ENCODE results near the gene SMPX. TPM values are rescaled to one million over a fixed set of nuclear protein-coding genes. Genes with fewer than 3 reads are reported as not detected.

SMPX gene
- total RNA-seq, 1 donor from 2014 or later = 0.57 TPM

- Mint-ChIP-seq H3K27ac (ENCODE audit: unreplicated experiment) (no peak overlapping the region), H3K4me3 (ENCODE audit: unreplicated experiment) (no peak overlapping the region), H3K27me3 (ENCODE audit: low read depth) (no peaks in the 10 kb centered on the region), H3K9me3 (ENCODE audit: low read depth) (peaks cover 14% of the 10 kb centered on the region), H3K4me1 (ENCODE audit: low read depth) (peaks cover 14% of the 10 kb centered on the region), H3K36me3 (ENCODE audit: low read depth) (no peaks in the 10 kb centered on the region)
- no peak for DNase-seq (ENCODE audit: low spot score)
- TF ChIP-seq, protein P1, sequence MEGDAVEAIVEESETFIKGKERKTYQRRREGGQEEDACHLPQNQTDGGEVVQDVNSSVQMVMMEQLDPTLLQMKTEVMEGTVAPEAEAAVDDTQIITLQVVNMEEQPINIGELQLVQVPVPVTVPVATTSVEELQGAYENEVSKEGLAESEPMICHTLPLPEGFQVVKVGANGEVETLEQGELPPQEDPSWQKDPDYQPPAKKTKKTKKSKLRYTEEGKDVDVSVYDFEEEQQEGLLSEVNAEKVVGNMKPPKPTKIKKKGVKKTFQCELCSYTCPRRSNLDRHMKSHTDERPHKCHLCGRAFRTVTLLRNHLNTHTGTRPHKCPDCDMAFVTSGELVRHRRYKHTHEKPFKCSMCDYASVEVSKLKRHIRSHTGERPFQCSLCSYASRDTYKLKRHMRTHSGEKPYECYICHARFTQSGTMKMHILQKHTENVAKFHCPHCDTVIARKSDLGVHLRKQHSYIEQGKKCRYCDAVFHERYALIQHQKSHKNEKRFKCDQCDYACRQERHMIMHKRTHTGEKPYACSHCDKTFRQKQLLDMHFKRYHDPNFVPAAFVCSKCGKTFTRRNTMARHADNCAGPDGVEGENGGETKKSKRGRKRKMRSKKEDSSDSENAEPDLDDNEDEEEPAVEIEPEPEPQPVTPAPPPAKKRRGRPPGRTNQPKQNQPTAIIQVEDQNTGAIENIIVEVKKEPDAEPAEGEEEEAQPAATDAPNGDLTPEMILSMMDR (IDR thresholded peaks at IDR 0.05) = peak; percentile 32
Observed at GRCh38 chrX:21708116-21708515, 49.8 kb downstream of the SMPX start.

- no peaks in the 10 kb centered on the region for H3K36me3 Mint-ChIP-seq (ENCODE audit: low read depth)
- TF ChIP-seq, protein P1 (IDR thresholded peaks at IDR 0.05) = no peak
- no peak overlapping the region for H3K27ac Mint-ChIP-seq (ENCODE audit: unreplicated experiment)
- H3K4me3 Mint-ChIP-seq (ENCODE audit: unreplicated experiment) = no peak overlapping the region
- peaks cover 14% of the 10 kb centered on the region for H3K9me3 Mint-ChIP-seq (ENCODE audit: low read depth)
- no peaks in the 10 kb centered on the region for H3K27me3 Mint-ChIP-seq (ENCODE audit: low read depth)
- no peak for DNase-seq (ENCODE audit: low spot score)
- H3K4me1 Mint-ChIP-seq (ENCODE audit: low read depth) = peaks cover 8% of the 10 kb centered on the region
Observed at GRCh38 chrX:21705225-21705624, 52.7 kb downstream of the SMPX start.

DNA sequence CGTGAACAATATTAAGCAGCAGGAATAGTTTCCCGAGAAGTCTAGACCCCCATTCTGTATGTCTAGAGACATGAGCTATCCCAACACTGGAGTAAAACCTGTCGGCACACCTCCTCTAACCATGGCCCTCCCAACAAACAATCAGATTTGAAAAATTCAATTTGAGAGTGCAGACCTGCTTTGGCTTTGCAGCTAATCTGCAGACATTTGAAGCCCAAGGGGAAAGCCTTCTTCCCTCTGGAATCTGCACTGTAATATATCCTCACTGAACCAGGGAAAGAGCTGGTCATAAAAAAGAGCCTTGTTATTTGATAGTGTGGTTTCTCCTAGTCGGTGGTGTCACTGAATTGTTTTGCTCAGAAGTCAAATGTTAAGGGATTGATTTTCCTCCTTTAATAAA is 55.2 kb downstream of the SMPX start:
- no peak overlapping the region for H3K27ac Mint-ChIP-seq (ENCODE audit: unreplicated experiment)
- no peaks in the 10 kb centered on the region for H3K27me3 Mint-ChIP-seq (ENCODE audit: low read depth)
- H3K4me3 Mint-ChIP-seq (ENCODE audit: unreplicated experiment) = no peak overlapping the region
- no peaks in the 10 kb centered on the region for H3K36me3 Mint-ChIP-seq (ENCODE audit: low read depth)
- peaks cover 15% of the 10 kb centered on the region for H3K4me1 Mint-ChIP-seq (ENCODE audit: low read depth)
- TF ChIP-seq, protein P1 (IDR thresholded peaks at IDR 0.05) = no peak
- no peak for DNase-seq (ENCODE audit: low spot score)
- peaks cover 9% of the 10 kb centered on the region for H3K9me3 Mint-ChIP-seq (ENCODE audit: low read depth)

DNA sequence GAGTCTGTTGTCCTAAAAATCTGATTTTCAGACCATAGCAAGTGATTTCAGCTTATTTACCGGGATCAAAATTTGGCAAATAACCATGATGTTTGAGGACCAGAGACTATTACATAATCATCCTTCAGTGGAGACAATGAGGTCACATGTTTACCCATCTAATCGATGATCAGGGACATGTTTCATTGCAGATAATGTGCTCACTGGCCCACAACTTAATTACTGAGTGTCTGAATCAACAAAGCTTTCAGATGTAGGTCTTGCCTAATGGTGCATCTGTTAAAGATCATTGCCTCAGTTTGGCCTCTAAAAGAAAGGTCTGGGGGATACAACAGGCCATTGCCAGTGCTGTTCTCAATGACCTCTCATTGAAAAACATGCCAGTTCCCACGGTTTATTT is 56.9 kb downstream of the SMPX start:
- TF ChIP-seq, protein P1 (IDR thresholded peaks at IDR 0.05) = no peak
- Mint-ChIP-seq H3K4me1 (ENCODE audit: low read depth) (peaks cover 15% of the 10 kb centered on the region), H3K27ac (ENCODE audit: unreplicated experiment) (no peak overlapping the region), H3K9me3 (ENCODE audit: low read depth) (no peaks in the 10 kb centered on the region), H3K4me3 (ENCODE audit: unreplicated experiment) (no peak overlapping the region), H3K27me3 (ENCODE audit: low read depth) (no peaks in the 10 kb centered on the region), H3K36me3 (ENCODE audit: low read depth) (no peaks in the 10 kb centered on the region)
- no peak for DNase-seq (ENCODE audit: low spot score)

- Mint-ChIP-seq H3K27ac (ENCODE audit: unreplicated experiment) (no peak overlapping the region), H3K4me3 (ENCODE audit: unreplicated experiment) (no peak overlapping the region), H3K4me1 (ENCODE audit: low read depth) (peaks cover 15% of the 10 kb centered on the region), H3K9me3 (ENCODE audit: low read depth) (no peaks in the 10 kb centered on the region), H3K36me3 (ENCODE audit: low read depth) (no peaks in the 10 kb centered on the region), H3K27me3 (ENCODE audit: low read depth) (no peaks in the 10 kb centered on the region)
- no peak for DNase-seq (ENCODE audit: low spot score)
- TF ChIP-seq, protein P1 (IDR thresholded peaks at IDR 0.05) = no peak
Observed at GRCh38 chrX:21700275-21700674, 57.6 kb downstream of the SMPX start.
